Measurements from ENCODE around the gene MPPED1. TPM values are rescaled to one million over a fixed set of nuclear protein-coding genes. Genes with fewer than 3 reads are reported as not detected.

The MPPED1 gene
- total RNA-seq, 1 experiment from 2014 or later: 0.28 TPM

DNA sequence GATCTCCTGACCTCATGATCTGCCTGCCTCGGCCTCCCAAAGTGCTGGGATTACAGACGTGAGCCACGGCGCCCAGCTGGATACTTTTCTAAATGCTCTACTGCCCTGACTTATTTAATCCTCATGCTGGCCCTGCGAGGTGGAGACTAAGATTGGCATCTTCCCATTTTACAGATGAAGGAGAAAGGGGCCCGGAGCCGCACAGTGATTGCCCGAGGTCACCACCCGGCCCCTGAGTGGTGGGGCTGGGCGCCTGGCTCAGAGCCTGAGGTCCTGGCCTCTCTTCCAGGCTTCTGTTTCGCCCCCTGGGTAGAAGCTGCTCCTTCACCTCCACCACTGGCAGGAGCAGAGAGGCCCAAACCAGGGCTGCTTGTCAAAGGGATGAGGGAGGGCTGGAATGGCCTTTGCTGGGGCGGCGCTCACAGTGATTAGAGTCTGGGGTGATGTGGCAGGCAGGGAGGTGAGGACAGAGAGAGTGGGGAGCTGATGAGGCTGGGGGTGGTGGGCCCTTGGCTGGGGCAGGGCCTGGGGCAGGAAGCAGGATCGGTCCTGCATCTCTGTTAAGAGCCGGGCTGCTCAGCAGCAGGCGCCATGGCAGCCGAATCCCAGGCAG, 15.4 kb upstream of the MPPED1 start:
- WGBS (ENCODE audit: extremely low coverage, insufficient read length, low lambda C conversion rate): no CpG with 5 or more reads among the region's 17 CpGs
- no peak overlapping the region for H2BK20ac ChIP-seq (ENCODE audit: low read depth, low read length, poor library complexity, severe bottlenecking)
- no peak overlapping the region for H3K56ac ChIP-seq (ENCODE audit: insufficient read length, low read depth, low read length)
- H3K79me2 ChIP-seq (ENCODE audit: insufficient read depth, low read length): no peaks in the 10 kb centered on the region
- peaks cover 13% of the 10 kb centered on the region for H3K27me3 Mint-ChIP-seq (ENCODE audit: low read depth)
- no peak overlapping the region for H3K4me2 ChIP-seq (ENCODE audit: insufficient read depth, insufficient read length, low read length)
- H2BK120ac ChIP-seq (ENCODE audit: low read depth, low read length, poor library complexity, severe bottlenecking): no peak overlapping the region
- no peak overlapping the region for H3K27ac Mint-ChIP-seq
- H3K36me3 Mint-ChIP-seq (ENCODE audit: insufficient read depth in 1 of 3, low read depth in 3 of 3): peaks cover 0 to 4% (median 0%) of the 10 kb centered on the region in 3 experiments; a peak in 1 of 7 replicates
- H3K4me1 ChIP-seq (ENCODE audit: insufficient read depth, low read length): no peaks in the 10 kb centered on the region
- H3K4me3 Mint-ChIP-seq: no peak overlapping the region
- no peaks in the 10 kb centered on the region for H3K9me3 ChIP-seq (ENCODE audit: control insufficient read depth, low read depth, low read length)
- H3K4ac ChIP-seq (ENCODE audit: low read depth, low read length): no peak overlapping the region
- H3K14ac ChIP-seq (ENCODE audit: insufficient read depth, low read length): no peak overlapping the region
- TF ChIP-seq, protein P1, sequence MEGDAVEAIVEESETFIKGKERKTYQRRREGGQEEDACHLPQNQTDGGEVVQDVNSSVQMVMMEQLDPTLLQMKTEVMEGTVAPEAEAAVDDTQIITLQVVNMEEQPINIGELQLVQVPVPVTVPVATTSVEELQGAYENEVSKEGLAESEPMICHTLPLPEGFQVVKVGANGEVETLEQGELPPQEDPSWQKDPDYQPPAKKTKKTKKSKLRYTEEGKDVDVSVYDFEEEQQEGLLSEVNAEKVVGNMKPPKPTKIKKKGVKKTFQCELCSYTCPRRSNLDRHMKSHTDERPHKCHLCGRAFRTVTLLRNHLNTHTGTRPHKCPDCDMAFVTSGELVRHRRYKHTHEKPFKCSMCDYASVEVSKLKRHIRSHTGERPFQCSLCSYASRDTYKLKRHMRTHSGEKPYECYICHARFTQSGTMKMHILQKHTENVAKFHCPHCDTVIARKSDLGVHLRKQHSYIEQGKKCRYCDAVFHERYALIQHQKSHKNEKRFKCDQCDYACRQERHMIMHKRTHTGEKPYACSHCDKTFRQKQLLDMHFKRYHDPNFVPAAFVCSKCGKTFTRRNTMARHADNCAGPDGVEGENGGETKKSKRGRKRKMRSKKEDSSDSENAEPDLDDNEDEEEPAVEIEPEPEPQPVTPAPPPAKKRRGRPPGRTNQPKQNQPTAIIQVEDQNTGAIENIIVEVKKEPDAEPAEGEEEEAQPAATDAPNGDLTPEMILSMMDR (conservative IDR thresholded peaks at IDR 0.05): no peak
- no peak overlapping the region for H3K18ac ChIP-seq (ENCODE audit: insufficient read length, low read depth, low read length)
- H2AK5ac ChIP-seq (ENCODE audit: insufficient read length, low read length): no peak overlapping the region
- no peaks in the 10 kb centered on the region for H3K79me1 ChIP-seq (ENCODE audit: insufficient read depth, low read depth, low read length, poor library complexity, severe bottlenecking)
- no peak overlapping the region for H2BK12ac ChIP-seq (ENCODE audit: insufficient read length, low read depth, low read length)
- H3K27me3 ChIP-seq (ENCODE audit: insufficient read depth, low read length): no peaks in the 10 kb centered on the region
- H3K9ac ChIP-seq (ENCODE audit: extremely low read depth, insufficient read length, low read length): no peak overlapping the region
- no peak overlapping the region for H3T11ph ChIP-seq (ENCODE audit: low read length)
- no peak overlapping the region for H4K8ac ChIP-seq (replicated peaks; ENCODE audit: insufficient read length, low read depth, low read length)
- H2BK15ac ChIP-seq (ENCODE audit: low read depth, low read length): no peak overlapping the region
- H3K4me1 Mint-ChIP-seq: peaks cover 8 to 27% of the 10 kb centered on the region in 2 experiments
- no peak overlapping the region for H2AFZ ChIP-seq (ENCODE audit: low read length)
- DNase-seq: no peak
- H4K91ac ChIP-seq (ENCODE audit: insufficient read length, low read depth, low read length): no peak overlapping the region
- H3K27ac ChIP-seq (ENCODE audit: insufficient read length, low read depth, low read length): no peak overlapping the region
- no peak overlapping the region for H2BK5ac ChIP-seq (ENCODE audit: insufficient read length, low read length)
- H3K9me3 Mint-ChIP-seq: peaks cover 0 to 6% of the 10 kb centered on the region in 2 experiments; a peak in 2 of 5 replicates
- H4K5ac ChIP-seq (ENCODE audit: insufficient read length, low read depth, low read length): no peak overlapping the region
- no peaks in the 10 kb centered on the region for H4K20me1 ChIP-seq (ENCODE audit: control insufficient read depth, insufficient read depth, insufficient read length)
- no peak overlapping the region for H3K23ac ChIP-seq (ENCODE audit: insufficient read length, low read depth, low read length)
- peaks cover 3% of the 10 kb centered on the region for H3K23me2 ChIP-seq (ENCODE audit: insufficient read length, low read depth, low read length, poor library complexity, severe bottlenecking)

Data from H9 (cell line).